SK-N-SH (cell line): ENCODE results near the gene THYN1. TPM values are rescaled to one million over a fixed set of nuclear protein-coding genes. Genes with fewer than 3 reads are reported as not detected.

Experiments used
- CTCF ChIA-PET: fragments of 300-600, 350-600 bp; formaldehyde crosslinking; extraction: SDS; loops from one replicate; lab custom pipeline; 2021; lab: Yijun Ruan, JAX
- POLR2A ChIA-PET: fragments of 350-600 bp; sonication (Branson Sonifier 250); formaldehyde crosslinking; extraction: SDS; loops from one replicate; lab custom pipeline; 2020; ENCODE audit warnings: antibody characterized with exemption, inconsistent platforms; lab: Yijun Ruan, JAX
- DNase-seq: peaks from one replicate; pipeline ENCODE4 v3.0.0; 2012
- H2AFZ ChIP-seq: fragments of 200-600 bp; sonication (generic); 2 replicates; pipeline ENCODE4 v1.8.1; 2016; ENCODE audit warnings: antibody characterized with exemption, mild to moderate bottlenecking, low read depth
- H3F3A ChIP-seq: fragments of 200-600 bp; sonication (generic); replicated peaks from 2 replicates; pipeline ENCODE3; 2016; ENCODE audit warnings: antibody characterized with exemption, mild to moderate bottlenecking; ENCODE audit not compliant: insufficient read depth
- H3K27ac ChIP-seq, 2 experiments: fragments of 200-500 bp in 1 of 2; fragments of 200-600 bp in 1 of 2; sonication (Bioruptor generic) in 1 of 2; sonication (generic), shearing (Covaris generic) in 1 of 2; 2 replicates each; pipeline versions ENCODE4 v1.5.1 to v1.6.1; 2014 to 2016; ENCODE audit warnings: low read depth in 2 of 2, inconsistent platforms in 1 of 2, low read length in 1 of 2, mild to moderate bottlenecking in 1 of 2, mixed read lengths in 1 of 2
- H3K27me3 ChIP-seq: fragments of 200-600 bp; sonication (generic), shearing (Covaris generic); 2 replicates; pipeline ENCODE4 v1.6.1; 2016; ENCODE audit warnings: mixed run types; ENCODE audit not compliant: insufficient read depth
- H3K36me3 ChIP-seq, 2 experiments: fragments of 200-500 bp in 1 of 2; fragments of 200-600 bp in 1 of 2; sonication (Bioruptor generic) in 1 of 2; sonication (generic) in 1 of 2; replicated peaks in 1 of 2; 2 replicates each; pipeline versions ENCODE3 to v1.5.1; 2014 to 2016; ENCODE audit warnings: low read length in 1 of 2, mild to moderate bottlenecking in 1 of 2; ENCODE audit not compliant: insufficient read depth in 2 of 2, control insufficient read depth in 1 of 2
- H3K4me1 ChIP-seq, 2 experiments: fragments of 200-500 bp in 1 of 2; fragments of 200-600 bp in 1 of 2; sonication (Bioruptor generic) in 1 of 2; sonication (generic), shearing (Covaris generic) in 1 of 2; 2 replicates each; pipeline versions ENCODE4 v1.5.1 to v1.6.1; 2014 to 2016; ENCODE audit warnings: low read depth in 1 of 2, low read length in 1 of 2, mixed run types in 1 of 2; ENCODE audit not compliant: insufficient read depth in 2 of 2, control insufficient read depth in 1 of 2
- H3K4me2 ChIP-seq: fragments of 200-600 bp; sonication (generic), shearing (Covaris generic); 2 replicates; pipeline ENCODE4 v1.6.1; 2017; ENCODE audit warnings: mixed run types
- H3K4me3 ChIP-seq, 2 experiments: fragments of 200-500 bp in 1 of 2; fragments of 200-600 bp in 1 of 2; sonication (Bioruptor generic) in 1 of 2; sonication (generic), shearing (Covaris generic) in 1 of 2; 2 replicates each; pipeline versions ENCODE4 v1.5.1 to v1.8.1; 2014 to 2016; ENCODE audit warnings: low read depth in 2 of 2, inconsistent platforms in 1 of 2, low read length in 1 of 2, mild to moderate bottlenecking in 1 of 2, mixed read lengths in 1 of 2, moderate library complexity in 1 of 2
- H3K79me2 ChIP-seq: fragments of 200-600 bp; sonication (generic); 2 replicates; pipeline ENCODE4 v1.8.1; 2017; ENCODE audit warnings: mild to moderate bottlenecking; ENCODE audit not compliant: insufficient read depth
- H3K9ac ChIP-seq: fragments of 200-600 bp; sonication (generic); 2 replicates; pipeline ENCODE4 v1.6.1; 2017; ENCODE audit warnings: mixed run types
- H3K9me2 ChIP-seq: fragments of 200-600 bp; sonication (generic); 2 replicates; pipeline ENCODE4 v1.6.1; 2017; ENCODE audit warnings: mixed run types
- H3K9me3 ChIP-seq: fragments of 200-600 bp; sonication (generic); 2 replicates; pipeline ENCODE4 v1.6.1; 2017; ENCODE audit warnings: mixed run types, mild to moderate bottlenecking, moderate library complexity
- H4K20me1 ChIP-seq: fragments of 200-600 bp; sonication (generic); 2 replicates; pipeline ENCODE4 v1.6.1; 2017; ENCODE audit warnings: mild to moderate bottlenecking, mixed run types; ENCODE audit not compliant: insufficient read depth
- ELF1 ChIP-seq: IDR thresholded peaks from 2 replicates; pipeline ENCODE4 v1.4.0; 2012
- GABPA ChIP-seq: IDR thresholded peaks from 2 replicates; pipeline ENCODE4 v1.4.0; 2012; ENCODE audit warnings: low read depth, mild to moderate bottlenecking
- POLR2AphosphoS5 ChIP-seq: IDR thresholded peaks from 2 replicates; pipeline ENCODE4 v1.6.1; 2012; ENCODE audit warnings: low read depth, low read length
- REST ChIP-seq: IDR thresholded peaks from 2 replicates; pipeline ENCODE4 v1.6.1; 2012; ENCODE audit warnings: mild to moderate bottlenecking, low read depth, low read length, moderate library complexity
- TCF12 ChIP-seq: IDR thresholded peaks from 2 replicates; pipeline ENCODE4 v1.4.0; 2012
- TEAD4 ChIP-seq: IDR thresholded peaks from 2 replicates; pipeline ENCODE4 v1.4.0; 2012; ENCODE audit warnings: mild to moderate bottlenecking, borderline replicate concordance; ENCODE audit not compliant: insufficient read depth
- USF2 ChIP-seq: fragments of 150-350 bp; IDR thresholded peaks from 2 replicates; pipeline ENCODE4 v1.6.1; 2017; ENCODE audit warnings: antibody characterized with exemption, low read length, low read depth, borderline replicate concordance
- ZBTB33 ChIP-seq: IDR thresholded peaks from 2 replicates; pipeline ENCODE4 v1.4.0; 2012; ENCODE audit warnings: low read depth, borderline replicate concordance
- WGBS: methylation state at CpG from one replicate; pipeline ENCODE4 v1.1.6; 2017; ENCODE audit warnings: low lambda C conversion rate; 5-methylcytosine and 5-hydroxymethylcytosine counted together
- polyA plus RNA-seq, 3 experiments: library from polyadenylated mRNA; depleted of rRNA; stranded (reverse); fragments of >200 nt; gene quantifications; 2 replicates each; pipeline ENCODE4 v1.2.3, GENCODE V29; 2012
- TF ChIP-seq, protein P1 (sequence below): fragments of 200-600 bp; sonication (generic); IDR thresholded peaks from 2 replicates; pipeline ENCODE4 v1.6.1; 2017; ENCODE audit warnings: antibody characterized with exemption, mild to moderate bottlenecking, moderate library complexity

The THYN1 gene
- polyA plus RNA-seq, 1 of the 3 experiments (the other 2 are of a cell fraction): 61.8 TPM

GRCh38 chr11:134292661-134293060 lies 39.5 kb upstream of the THYN1 start:
- no peak for DNase-seq
- whole genome bisulfite sequencing: 68% methylated on average over 12 of the region's 15 CpGs
- no peak overlapping the region for H3K27ac ChIP-seq
- TF ChIP-seq USF2 (no peak), TCF12 (no peak), POLR2AphosphoS5 (no peak), GABPA (no peak), REST (no peak), ELF1 (no peak), TEAD4 (no peak), ZBTB33 (no peak)
- TF ChIP-seq, protein P1, sequence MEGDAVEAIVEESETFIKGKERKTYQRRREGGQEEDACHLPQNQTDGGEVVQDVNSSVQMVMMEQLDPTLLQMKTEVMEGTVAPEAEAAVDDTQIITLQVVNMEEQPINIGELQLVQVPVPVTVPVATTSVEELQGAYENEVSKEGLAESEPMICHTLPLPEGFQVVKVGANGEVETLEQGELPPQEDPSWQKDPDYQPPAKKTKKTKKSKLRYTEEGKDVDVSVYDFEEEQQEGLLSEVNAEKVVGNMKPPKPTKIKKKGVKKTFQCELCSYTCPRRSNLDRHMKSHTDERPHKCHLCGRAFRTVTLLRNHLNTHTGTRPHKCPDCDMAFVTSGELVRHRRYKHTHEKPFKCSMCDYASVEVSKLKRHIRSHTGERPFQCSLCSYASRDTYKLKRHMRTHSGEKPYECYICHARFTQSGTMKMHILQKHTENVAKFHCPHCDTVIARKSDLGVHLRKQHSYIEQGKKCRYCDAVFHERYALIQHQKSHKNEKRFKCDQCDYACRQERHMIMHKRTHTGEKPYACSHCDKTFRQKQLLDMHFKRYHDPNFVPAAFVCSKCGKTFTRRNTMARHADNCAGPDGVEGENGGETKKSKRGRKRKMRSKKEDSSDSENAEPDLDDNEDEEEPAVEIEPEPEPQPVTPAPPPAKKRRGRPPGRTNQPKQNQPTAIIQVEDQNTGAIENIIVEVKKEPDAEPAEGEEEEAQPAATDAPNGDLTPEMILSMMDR: no peak
- no peaks in the 10 kb centered on the region for H3K27me3 ChIP-seq
- no peaks in the 10 kb centered on the region for H3F3A ChIP-seq
- no peaks in the 10 kb centered on the region for H3K79me2 ChIP-seq
- no peaks in the 10 kb centered on the region for H4K20me1 ChIP-seq
- no peaks in the 10 kb centered on the region for H3K9me2 ChIP-seq
- H2AFZ ChIP-seq: no peak overlapping the region
- POLR2A ChIA-PET: no interaction called here
- no peaks in the 10 kb centered on the region for H3K9me3 ChIP-seq
- no peak overlapping the region for H3K9ac ChIP-seq
- H3K36me3 ChIP-seq: no peaks in the 10 kb centered on the region
- no peaks in the 10 kb centered on the region for H3K4me1 ChIP-seq
- CTCF ChIA-PET: interaction anchor here (0.6 to 1.5 kb wide), 2 partner anchors 15 to 31 kb away, joined by 3 to 4 read pairs; no protein-coding TSS in a partner anchor
- no peak overlapping the region for H3K4me2 ChIP-seq
- no peak overlapping the region for H3K4me3 ChIP-seq
